Endothelial cell of umbilical vein (primary cell): ENCODE data around the gene SRRM5. TPM values are rescaled to one million over a fixed set of nuclear protein-coding genes. Genes with fewer than 3 reads are reported as not detected.

Source experiments
- BruUV-seq: library from RNA; stranded (reverse); fragments of 400-500 nt; replicated peaks from 2 replicates; lab custom pipeline; 2021; lab: Mats Ljungman, UMichigan
- CTCF ChIA-PET: fragments of 300-600, 350-600 bp; sonication (Branson Sonifier 250); formaldehyde crosslinking; loops from one replicate; lab custom pipeline; 2021; ENCODE audit warnings: antibody characterized with exemption, inconsistent platforms; lab: Charles Lee
- POLR2A ChIA-PET: fragments of 300-600, 350-600 bp; sonication (Branson Sonifier 250); formaldehyde crosslinking; loops from one replicate; lab custom pipeline; 2021; ENCODE audit warnings: antibody characterized with exemption, inconsistent platforms; lab: Charles Lee
- DNase-seq: peaks from one replicate; pipeline ENCODE4 v3.0.0-alpha.2; 2011; ENCODE audit warnings: low read depth, low spot score
- FAIRE-seq: peaks from 2 replicates; lab custom pipeline; 2011; peaks lifted over from hg19 to GRCh38; lab: Jason Lieb, UNC
- H2AFZ ChIP-seq: 2 replicates; pipeline ENCODE4 v1.6.0; 2012; ENCODE audit warnings: low read depth, low read length, control low read depth, inconsistent platforms
- H3K27ac ChIP-seq: 2 replicates; pipeline ENCODE4 v1.5.1; 2011; ENCODE audit warnings: low read depth, mild to moderate bottlenecking, control low read depth, low read length, moderate library complexity; ENCODE audit not compliant: insufficient read depth
- H3K27me3 ChIP-seq, 2 experiments: 2 replicates each; pipeline versions ENCODE4 v1.6.0 to v1.6.1; 2011; ENCODE audit warnings: low read length in 2 of 2, mixed read lengths in 1 of 2; ENCODE audit not compliant: control insufficient read depth in 2 of 2, insufficient read depth in 2 of 2
- H3K36me3 ChIP-seq, 2 experiments: 2 replicates in 1 of 2; 3 replicates in 1 of 2; pipeline ENCODE4 v1.5.1; 2011; ENCODE audit warnings: low read length in 2 of 2, mild to moderate bottlenecking in 1 of 2, moderate library complexity in 1 of 2; ENCODE audit not compliant: control insufficient read depth in 2 of 2, insufficient read depth in 2 of 2; ENCODE audit errors: extremely low read depth in 1 of 2
- H3K4me1 ChIP-seq: 3 replicates; pipeline ENCODE4 v1.5.1; 2011; ENCODE audit warnings: mild to moderate bottlenecking, low read length; ENCODE audit not compliant: control insufficient read depth, insufficient read depth; ENCODE audit errors: extremely low read depth
- H3K4me2 ChIP-seq: 2 replicates; pipeline ENCODE4 v1.6.1; 2011; ENCODE audit warnings: low read length, control low read depth, mixed read lengths; ENCODE audit not compliant: insufficient read depth
- H3K4me3 ChIP-seq, 3 experiments: fragments of 200-600 bp in 1 of 3; sonication (generic), shearing (Covaris generic) in 1 of 3; replicated peaks in 1 of 3; 2 replicates each; pipeline ENCODE4 v1.5.1; 2011 to 2016; ENCODE audit warnings: control low read depth in 3 of 3, low read length in 3 of 3, mild to moderate bottlenecking in 2 of 3, inconsistent platforms in 1 of 3, low read depth in 1 of 3, moderate library complexity in 1 of 3; ENCODE audit not compliant: insufficient read depth in 1 of 3
- H3K79me2 ChIP-seq: 2 replicates; pipeline ENCODE4 v1.6.0; 2012; ENCODE audit warnings: low read length, inconsistent platforms; ENCODE audit not compliant: control insufficient read depth, insufficient read depth
- H3K9ac ChIP-seq: replicated peaks from 2 replicates; pipeline ENCODE3; 2011; ENCODE audit warnings: low read length, control low read depth; ENCODE audit not compliant: insufficient read depth; ENCODE audit errors: extremely low read depth
- H3K9me1 ChIP-seq: replicated peaks from 3 replicates; pipeline ENCODE4 v1.6.0; 2011; ENCODE audit warnings: mild to moderate bottlenecking, low read length; ENCODE audit not compliant: control insufficient read depth, insufficient read depth; ENCODE audit errors: extremely low read depth
- H3K9me3 ChIP-seq: replicated peaks from 2 replicates; pipeline ENCODE4 v1.5.1; 2012; ENCODE audit warnings: low read length, inconsistent platforms; ENCODE audit not compliant: control insufficient read depth, insufficient read depth
- H4K20me1 ChIP-seq: replicated peaks from 2 replicates; pipeline ENCODE3; 2011; ENCODE audit warnings: mild to moderate bottlenecking, low read length; ENCODE audit not compliant: control insufficient read depth, insufficient read depth; ENCODE audit errors: extremely low read depth
- GATA2 ChIP-seq: IDR thresholded peaks from 2 replicates; pipeline ENCODE4 v1.7.0; 2011; ENCODE audit warnings: low read depth, mild to moderate bottlenecking, moderate library complexity, mixed read lengths, low read length; ENCODE audit not compliant: insufficient read length, insufficient read depth
- MAX ChIP-seq: IDR thresholded peaks from 2 replicates; pipeline ENCODE4 v1.6.1; 2011; ENCODE audit not compliant: insufficient read depth, insufficient read length
- POLR2AphosphoS5 ChIP-seq: IDR thresholded peaks from 2 replicates; pipeline ENCODE4 v1.6.1; 2012; ENCODE audit warnings: low read depth, mild to moderate bottlenecking, control low read depth, low read length, moderate library complexity; ENCODE audit not compliant: insufficient read depth
- dilution Hi-C: fragments of 300-500 bp; cut with MboI; formaldehyde crosslinking; loops from one replicate; pipeline ENCODE4 v1.15.0; 2019; ENCODE audit warnings: low sequenced_read_pairs; ENCODE audit not compliant: extremely low pct_ligation_motif_present
- intact Hi-C: fragments of 100-400 bp; cut with micrococcal nuclease; formaldehyde crosslinking; loops from one replicate; pipeline ENCODE4 v1.10.0; 2022
- polyA plus RNA-seq, 4 experiments: library from polyadenylated mRNA; depleted of rRNA in 3 of 4; stranded (reverse) in 3 of 4; unstranded in 1 of 4; fragments of >200 nt; gene quantifications; 2 replicates each; pipeline versions ENCODE4 v1.2.1 to v1.2.3, GENCODE V29; 2011 to 2012; ENCODE audit warnings: missing spikeins in 1 of 4
- total RNA-seq: library from RNA; stranded (reverse); gene quantifications from 2 replicates; pipeline ENCODE4 v1.2.3, GENCODE V29; 2021

SRRM5 gene
- total and polyA plus RNA-seq, 2 donors (not counting 3 experiments of a cell fraction or from before 2014, with no cell fraction given) = 0.17 to 0.27 TPM

GRCh38 chr19:43660301-43660970 lies 48.5 kb downstream of the SRRM5 start:
- Histone ChIP-seq H3K4me2 (no peak overlapping the region), H3K27me3 (no peaks in the 10 kb centered on the region), H3K27ac (no peak overlapping the region), H4K20me1 (no peaks in the 10 kb centered on the region), H3K4me1 (peaks cover 20% of the 10 kb centered on the region), H3K79me2 (peaks cover 39% of the 10 kb centered on the region), H3K4me3 (no peak overlapping the region), H2AFZ (no peak overlapping the region), H3K9me3 (no peaks in the 10 kb centered on the region), H3K9me1 (no peaks in the 10 kb centered on the region), H3K36me3 (peaks cover 8 to 9% of the 10 kb centered on the region in 2 experiments), H3K9ac (no peak overlapping the region)
- no TSS peak for BruUV-seq
- intact Hi-C loops = no loop called here
- ChIA-PET POLR2A (no interaction called here), CTCF (no interaction called here)
- dilution Hi-C loops = no loop called here
- DNase-seq (no peak), FAIRE-seq (no peak)
- TF ChIP-seq MAX (no peak), GATA2 (no peak), POLR2AphosphoS5 (no peak)

GRCh38 chr19:43660971-43661360 lies 49.1 kb downstream of the SRRM5 start:
- intact Hi-C loops = no loop called here
- FAIRE-seq (no peak), DNase-seq (no peak)
- ChIA-PET CTCF (no interaction called here), POLR2A (no interaction called here)
- Histone ChIP-seq H3K36me3 (peaks cover 8% of the 10 kb centered on the region in 2 experiments), H3K27me3 (no peaks in the 10 kb centered on the region), H3K4me1 (peaks cover 20% of the 10 kb centered on the region), H3K4me3 (no peak overlapping the region), H4K20me1 (no peaks in the 10 kb centered on the region), H3K4me2 (no peak overlapping the region), H3K79me2 (peaks cover 40% of the 10 kb centered on the region), H3K9me3 (no peaks in the 10 kb centered on the region), H2AFZ (no peak overlapping the region), H3K27ac (no peak overlapping the region), H3K9ac (no peak overlapping the region), H3K9me1 (no peaks in the 10 kb centered on the region)
- TF ChIP-seq GATA2 (no peak), POLR2AphosphoS5 (no peak)
- dilution Hi-C loops = no loop called here
- no TSS peak for BruUV-seq
